HUES64 (cell line): ENCODE results near the gene RAPGEFL1.

Experiments
- H3K27ac ChIP-seq: 2 replicates; pipeline ENCODE4 v1.7.0; 2013; ENCODE audit warnings: low read depth, low read length, inconsistent platforms
- H3K27me3 ChIP-seq: 2 replicates; pipeline ENCODE4 v1.6.1; 2013; ENCODE audit warnings: mild to moderate bottlenecking, low read length; ENCODE audit not compliant: insufficient read depth
- H3K36me3 ChIP-seq: 2 replicates; pipeline ENCODE4 v1.6.1; 2013; ENCODE audit warnings: mild to moderate bottlenecking, low read length; ENCODE audit not compliant: insufficient read depth
- H3K4me1 ChIP-seq: 2 replicates; pipeline ENCODE4 v1.6.1; 2013; ENCODE audit warnings: mild to moderate bottlenecking, low read length, moderate library complexity; ENCODE audit not compliant: insufficient read depth
- H3K4me3 ChIP-seq: 2 replicates; pipeline ENCODE4 v1.5.1; 2013; ENCODE audit warnings: mild to moderate bottlenecking, low read length, moderate library complexity
- H3K9ac ChIP-seq: 2 replicates; pipeline ENCODE4 v1.6.1; 2013; ENCODE audit warnings: mild to moderate bottlenecking, low read depth, low read length
- H3K9me3 ChIP-seq: 2 replicates; pipeline ENCODE4 v1.6.1; 2013; ENCODE audit warnings: low read depth, low read length; ENCODE audit not compliant: insufficient read depth
- WGBS: fragments of 150-250, 120-280 bp; methylation state at CpG from one replicate; pipeline ENCODE4 v1.1.7; 2013; ENCODE audit warnings: missing lambda C conversion rate; 5-methylcytosine and 5-hydroxymethylcytosine counted together

RAPGEFL1 gene

DNA sequence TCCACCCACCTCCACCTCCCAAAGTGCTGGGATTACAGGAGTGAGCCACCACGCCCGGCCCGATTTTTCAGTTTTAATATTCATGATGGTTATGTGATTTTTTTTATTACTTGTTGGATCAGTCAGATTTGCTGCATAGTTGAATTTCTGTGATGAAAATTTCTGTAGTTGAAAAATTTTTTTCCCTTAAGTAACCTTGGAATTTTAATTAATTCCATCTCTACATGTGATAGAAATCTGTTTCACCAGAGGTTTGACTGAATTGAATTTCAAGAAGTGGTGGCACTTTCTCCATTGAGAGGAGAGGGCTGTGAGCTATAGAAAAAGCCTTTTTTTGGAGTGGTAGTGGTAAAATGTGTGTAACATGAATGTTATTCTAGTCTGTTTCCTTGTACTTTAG, 66.5 kb downstream of the RAPGEFL1 start:
- 94% methylated on average over 3 of the region's 3 CpGs for WGBS
- no peak overlapping the region for H3K4me3 ChIP-seq
- H3K27me3 ChIP-seq: no peaks in the 10 kb centered on the region
- H3K27ac ChIP-seq: no peak overlapping the region
- no peak overlapping the region for H3K9ac ChIP-seq
- H3K9me3 ChIP-seq: no peaks in the 10 kb centered on the region
- no peaks in the 10 kb centered on the region for H3K36me3 ChIP-seq
- no peaks in the 10 kb centered on the region for H3K4me1 ChIP-seq

DNA sequence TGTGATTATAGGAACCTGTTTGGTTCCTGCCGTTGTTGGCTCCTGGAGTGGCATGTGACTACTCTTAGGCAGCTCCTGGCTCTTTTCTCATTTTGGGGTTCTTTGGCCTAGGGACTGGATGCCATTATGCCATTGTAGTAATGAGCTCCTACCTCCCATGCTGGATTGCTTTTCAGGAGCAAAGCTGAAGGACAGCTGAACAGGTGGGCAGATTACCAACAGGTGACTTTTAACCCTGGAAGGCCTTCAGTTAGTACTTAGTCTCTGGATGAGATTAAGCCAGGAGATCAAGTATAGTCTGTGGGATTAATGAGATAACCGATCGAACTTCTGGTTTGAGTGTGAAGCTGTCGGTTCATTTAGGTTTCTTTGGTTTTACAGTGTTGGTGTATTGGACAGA, 67.0 kb downstream of the RAPGEFL1 start:
- no peaks in the 10 kb centered on the region for H3K9me3 ChIP-seq
- no peaks in the 10 kb centered on the region for H3K4me1 ChIP-seq
- no peak overlapping the region for H3K27ac ChIP-seq
- H3K27me3 ChIP-seq: no peaks in the 10 kb centered on the region
- 97% methylated on average over 4 of the region's 4 CpGs for WGBS
- H3K36me3 ChIP-seq: no peaks in the 10 kb centered on the region
- no peak overlapping the region for H3K4me3 ChIP-seq
- no peak overlapping the region for H3K9ac ChIP-seq
